B cell (primary cell): ENCODE data around the gene TMEM273. TPM values are rescaled to one million over a fixed set of nuclear protein-coding genes. Genes with fewer than 3 reads are reported as not detected.
A peak's percentile ranks its signal among the peaks of the same experiment; 100 is the strongest.

Experiments used
- ATAC-seq: fragments of 200-7000 bp; cut with Tn5 transposase; one replicate; pipeline ENCODE4 v1.10.0; 2021; ENCODE audit warnings: low read depth, mild to moderate bottlenecking, moderate number of reproducible peaks, moderate library complexity
- CTCF ChIA-PET: fragments of 350-600 bp; sonication (Branson Sonifier 250); formaldehyde crosslinking; loops from one replicate; lab custom pipeline; 2021; ENCODE audit warnings: antibody characterized with exemption, inconsistent platforms; lab: Charles Lee
- POLR2A ChIA-PET: fragments of 350-600 bp; sonication (Branson Sonifier 250); formaldehyde crosslinking; loops from one replicate; lab custom pipeline; 2021; ENCODE audit warnings: antibody characterized with exemption; lab: Charles Lee
- DNase-seq: peaks from one replicate; pipeline ENCODE4 v3.0.0; 2013
- H2AFZ ChIP-seq: 2 replicates; pipeline ENCODE4 v1.6.1; 2012; ENCODE audit warnings: mild to moderate bottlenecking, low read depth, low read length; ENCODE audit not compliant: insufficient read depth, poor library complexity, severe bottlenecking
- H3K27ac ChIP-seq, 2 donors: 1 replicate in 1 of 2; 2 replicates in 1 of 2; pipeline ENCODE4 v1.5.1; 2012 to 2013; ENCODE audit warnings: low read length in 2 of 2, mild to moderate bottlenecking in 2 of 2, moderate library complexity in 1 of 2
- H3K27me3 ChIP-seq, 4 experiments: fragments of 200-600 bp in 1 of 4; sonication (generic) in 1 of 4; replicated peaks in 1 of 4; 1 replicate in 2 of 4; 2 replicates in 2 of 4; pipeline versions ENCODE4 v1.6.1 to v1.7.0; 2013 to 2016; ENCODE audit warnings: low read length in 3 of 4, mild to moderate bottlenecking in 2 of 4, mixed read lengths in 1 of 4, moderate library complexity in 1 of 4; ENCODE audit not compliant: insufficient read depth in 4 of 4, control insufficient read depth in 3 of 4; ENCODE audit errors: control extremely low read depth in 1 of 4
- H3K36me3 ChIP-seq, 2 experiments: replicated peaks in 1 of 2; 1 replicate in 1 of 2; 2 replicates in 1 of 2; pipeline versions ENCODE4 v1.6.1 to v1.7.1; 2013; ENCODE audit warnings: low read length in 1 of 2; ENCODE audit not compliant: insufficient read depth in 2 of 2, control insufficient read depth in 1 of 2; ENCODE audit errors: control extremely low read depth in 1 of 2, extremely low read depth in 1 of 2
- H3K4me1 ChIP-seq, 2 donors: fragments of 200-600 bp in 1 of 2; sonication (generic) in 1 of 2; 1 replicate in 1 of 2; 2 replicates in 1 of 2; pipeline versions ENCODE4 v1.5.1 to v1.6.1; 2013 to 2017; ENCODE audit warnings: low read length in 2 of 2; ENCODE audit not compliant: control insufficient read depth in 2 of 2, insufficient read depth in 2 of 2
- H3K4me2 ChIP-seq: replicated peaks from 2 replicates; pipeline ENCODE3; 2012; ENCODE audit warnings: mild to moderate bottlenecking, low read depth, low read length; ENCODE audit not compliant: poor library complexity, severe bottlenecking
- H3K4me3 ChIP-seq, 5 experiments: fragments of 200-600 bp in 1 of 5; sonication (generic) in 1 of 5; 1 replicate in 3 of 5; 2 replicates in 2 of 5; pipeline versions ENCODE4 v1.5.1 to v1.7.0; 2011 to 2016; ENCODE audit warnings: low read length in 4 of 5, mild to moderate bottlenecking in 4 of 5, low read depth in 2 of 5, control low read depth in 1 of 5, moderate library complexity in 1 of 5; ENCODE audit not compliant: insufficient read depth in 1 of 5; ENCODE audit errors: control extremely low read depth in 1 of 5, extremely low read depth in 1 of 5
- H3K79me2 ChIP-seq: fragments of 200-600 bp; sonication (generic); one replicate; pipeline ENCODE4 v1.6.0; 2016; ENCODE audit warnings: low read length; ENCODE audit not compliant: control insufficient read depth, insufficient read depth
- H3K9ac ChIP-seq: fragments of 200-600 bp; sonication (generic); 2 replicates; pipeline ENCODE4 v1.6.1; 2017; ENCODE audit warnings: mild to moderate bottlenecking, low read length, moderate library complexity
- H3K9me3 ChIP-seq, 3 donors: one replicate each; pipeline versions ENCODE4 v1.6.1 to v1.7.1; 2013; ENCODE audit warnings: low read length in 2 of 3; ENCODE audit not compliant: control insufficient read depth in 2 of 3, insufficient read depth in 1 of 3; ENCODE audit errors: control extremely low read depth in 1 of 3
- H4K20me1 ChIP-seq: 2 replicates; pipeline ENCODE4 v1.6.0; 2012; ENCODE audit warnings: mild to moderate bottlenecking, low read length; ENCODE audit not compliant: insufficient read depth, control insufficient read depth, poor library complexity, severe bottlenecking
- H3K27ac Mint-ChIP-seq: one replicate; pipeline ENCODE4 v1.8.0; 2021; ENCODE audit warnings: mixed read lengths
- H3K27me3 Mint-ChIP-seq: one replicate; pipeline ENCODE4 v1.8.0; 2021; ENCODE audit warnings: mixed read lengths
- H3K4me1 Mint-ChIP-seq: one replicate; pipeline ENCODE4 v1.8.0; 2021; ENCODE audit warnings: mixed read lengths
- H3K4me3 Mint-ChIP-seq: one replicate; pipeline ENCODE4 v1.8.0; 2021; ENCODE audit warnings: mixed read lengths
- H3K9me3 Mint-ChIP-seq: one replicate; pipeline ENCODE4 v1.8.0; 2022; ENCODE audit warnings: mixed read lengths; ENCODE audit not compliant: insufficient read depth
- CTCF ChIP-seq: fragments of 200-600 bp; IDR thresholded peaks from one replicate; pipeline ENCODE4 v1.8.0; 2022; ENCODE audit warnings: antibody characterized with exemption, mild to moderate bottlenecking
- EZH2 ChIP-seq: IDR thresholded peaks from 2 replicates; pipeline ENCODE4 v1.6.1; 2012; ENCODE audit warnings: borderline replicate concordance, low read depth, mild to moderate bottlenecking, moderate library complexity, low read length; ENCODE audit not compliant: insufficient read depth, poor library complexity, severe bottlenecking
- WGBS: methylation state at CpG from one replicate; pipeline ENCODE4 v1.1.5; 2013; ENCODE audit warnings: missing lambda C conversion rate; ENCODE audit not compliant: insufficient coverage; 5-methylcytosine and 5-hydroxymethylcytosine counted together
- intact Hi-C: fragments of 100-400 bp; cut with micrococcal nuclease; formaldehyde crosslinking; loops from one replicate; pipeline ENCODE4 v1.10.0; 2022
- polyA plus RNA-seq: library from polyadenylated mRNA; depleted of rRNA; stranded (reverse); fragments of >200 nt; gene quantifications from 2 replicates; pipeline ENCODE4 v1.2.3, GENCODE V29; 2012
- total RNA-seq, 2 donors: library from RNA; stranded (reverse); fragments of 120-200 nt in 1 of 2; gene quantifications; 1 replicate in 1 of 2; 2 replicates in 1 of 2; pipeline versions ENCODE4 v1.2.3 to v1.2.4, GENCODE V29; 2013 to 2022

Gene TMEM273
- total and polyA plus RNA-seq, 2 donors (not counting 1 experiment from before 2014, with no cell fraction given): 36.0 to 36.4 TPM

- H3K9me3 Mint-ChIP-seq: no peaks in the 10 kb centered on the region
- H2AFZ ChIP-seq: peak overlapping the region; percentile 21
- no peaks in the 10 kb centered on the region for H4K20me1 ChIP-seq
- H3K4me2 ChIP-seq: peak overlapping the region; percentile 45
- peaks cover 39% of the 10 kb centered on the region for H3K4me1 Mint-ChIP-seq
- H3K4me3 ChIP-seq: peak overlapping the region in 1 of 5 experiments; percentile 26
- ChIA-PET POLR2A (no interaction called here), CTCF (no interaction called here)
- no peak for DNase-seq
- H3K9ac ChIP-seq: peak overlapping the region; percentile 28
- H3K27me3 Mint-ChIP-seq: peaks cover 8% of the 10 kb centered on the region
- H3K9me3 ChIP-seq: no peaks in the 10 kb centered on the region
- ATAC-seq: no peak
- intact Hi-C loops: loop anchor here (5.0 to 10.0 kb wide), 2 partner anchors 118 to 510 kb away; partner anchors contain the start of gene WDFY4
- peak overlapping the region; percentile 60 for H3K4me3 Mint-ChIP-seq
- H3K27ac Mint-ChIP-seq: peak overlapping the region; percentile 91
- H3K27me3 ChIP-seq: peaks cover 0 to 5% (median 2%) of the 10 kb centered on the region in 4 experiments
- no peaks in the 10 kb centered on the region for H3K36me3 ChIP-seq
- H3K4me1 ChIP-seq: peaks cover 29 to 34% of the 10 kb centered on the region in 2 donors
- TF ChIP-seq EZH2 (no peak), CTCF (no peak)
- H3K27ac ChIP-seq: peak overlapping the region in 1 of 2 donors; percentile 68
- H3K79me2 ChIP-seq: no peaks in the 10 kb centered on the region
- WGBS: 68% methylated on average over 8 of the region's 8 CpGs
Measured at GRCh38 chr10:49194212-49194920, 6.2 kb upstream of the TMEM273 start.

- Histone ChIP-seq H3K79me2 (no peaks in the 10 kb centered on the region), H3K27me3 (no peaks in the 10 kb centered on the region), H3K9me3 (no peaks in the 10 kb centered on the region), H3K36me3 (no peaks in the 10 kb centered on the region), H4K20me1 (no peaks in the 10 kb centered on the region), H3K4me1 (peaks cover 59 to 64% of the 10 kb centered on the region in 2 donors), H3K9ac (peak overlapping the region; percentile 60), H2AFZ (no peak overlapping the region), H3K4me2 (peak overlapping the region; percentile 77), H3K27ac (peak overlapping the region; percentile 75 to 82), H3K4me3 (peak overlapping the region in 1 of 5 experiments; percentile 55)
- H3K27me3 Mint-ChIP-seq: peaks cover under 1% of the 10 kb centered on the region
- ATAC-seq (no peak), DNase-seq (peak; percentile 50)
- no peak for TF ChIP-seq EZH2
- no peak for TF ChIP-seq CTCF
- intact Hi-C loops: loop anchor here (2.0 to 10.0 kb wide), 3 partner anchors 15 to 507 kb away; partner anchors contain the start of gene WDFY4
- no CpG with 5 or more reads among the region's 1 CpG for WGBS
- peak overlapping the region; percentile 96 for H3K27ac Mint-ChIP-seq
- H3K9me3 Mint-ChIP-seq: no peaks in the 10 kb centered on the region
- H3K4me3 Mint-ChIP-seq: peak overlapping the region; percentile 90
- ChIA-PET CTCF (interaction anchor here (0.5 kb wide), 1 partner anchor 65 kb away, joined by 3 read pairs; no protein-coding TSS in a partner anchor), POLR2A (interaction anchor here (0.7 kb wide), 1 partner anchor 17 kb away, joined by 3 read pairs; no protein-coding TSS in a partner anchor)
- H3K4me1 Mint-ChIP-seq: peaks cover 69% of the 10 kb centered on the region
Measured at GRCh38 chr10:49191349-49191748, 3.2 kb upstream of the TMEM273 start.
